HG03045 (cell line): Measurements from ENCODE around the gene EIF2D.
"Not testable (repeated sequence)": the region's sequence is repeated elsewhere in the genome, so short reads cannot be mapped to it uniquely, and the experiment has no call there.

Experiments
- ATAC-seq: cut with Tn5 transposase; IDR thresholded peaks from one replicate; pipeline ENCODE4 v1.9.1; 2021; ENCODE audit warnings: mild to moderate bottlenecking, moderate library complexity; ENCODE audit not compliant: unreplicated experiment

Gene EIF2D

DNA sequence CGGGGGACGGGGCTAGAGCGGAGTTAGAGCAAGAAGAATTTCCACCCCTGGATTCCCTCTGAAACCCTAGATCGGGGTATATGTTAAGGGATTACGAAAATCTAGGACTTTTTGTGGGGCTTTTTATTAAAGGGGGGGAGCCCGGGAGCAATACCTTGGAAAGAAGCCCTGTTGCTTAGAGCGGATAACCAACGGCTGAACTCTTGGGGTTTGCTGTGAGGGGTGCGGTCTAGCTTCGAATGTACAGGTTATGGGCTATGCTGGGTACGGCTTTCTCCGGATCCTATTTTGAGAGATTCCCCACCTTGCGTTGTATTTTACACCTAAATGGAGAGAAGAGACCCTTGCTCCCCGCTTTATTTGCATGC lies 23.7 kb upstream of the EIF2D start:
- no peak for ATAC-seq

- peak; percentile 93 for ATAC-seq
Measured at GRCh38 chr1:206635080-206635977, 23.1 kb upstream of the EIF2D start, which contains the start of gene DYRK3. Gene DYRK3, plus strand, starts transcription at chr1:206635536. Its CDS starts 168 bp downstream, at chr1:206635704.

GRCh38 chr1:206634365-206635079 lies 22.3 kb upstream of the EIF2D start:
- ATAC-seq, result no peak

- no peak for ATAC-seq
Measured at GRCh38 chr1:206633708-206634121, 21.4 kb upstream of the EIF2D start.

GRCh38 chr1:206631085-206631509 lies 18.8 kb upstream of the EIF2D start:
- no peak for ATAC-seq

DNA sequence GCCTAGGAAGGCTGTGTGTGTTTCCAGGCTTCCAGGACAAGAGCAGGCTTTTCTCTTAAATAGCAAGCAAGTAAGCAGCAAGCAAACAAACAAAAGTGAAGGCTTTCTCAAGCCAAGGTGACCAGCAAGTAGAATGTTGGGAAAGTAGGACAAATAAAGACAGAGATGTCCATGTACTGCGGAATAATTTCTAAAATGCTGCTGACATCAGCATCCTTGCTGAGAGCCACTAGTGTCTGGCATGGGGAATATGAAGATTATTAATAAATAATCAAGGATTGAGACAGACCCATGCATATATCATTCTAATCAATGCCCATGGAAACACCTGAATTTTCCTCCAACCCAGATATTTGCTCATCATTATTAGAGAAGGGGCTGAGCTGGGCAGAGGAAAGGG lies 16.7 kb upstream of the EIF2D start:
- no peak for ATAC-seq

GRCh38 chr1:206626396-206626795 lies 14.1 kb upstream of the EIF2D start:
- ATAC-seq, result not testable (repeated sequence)

DNA sequence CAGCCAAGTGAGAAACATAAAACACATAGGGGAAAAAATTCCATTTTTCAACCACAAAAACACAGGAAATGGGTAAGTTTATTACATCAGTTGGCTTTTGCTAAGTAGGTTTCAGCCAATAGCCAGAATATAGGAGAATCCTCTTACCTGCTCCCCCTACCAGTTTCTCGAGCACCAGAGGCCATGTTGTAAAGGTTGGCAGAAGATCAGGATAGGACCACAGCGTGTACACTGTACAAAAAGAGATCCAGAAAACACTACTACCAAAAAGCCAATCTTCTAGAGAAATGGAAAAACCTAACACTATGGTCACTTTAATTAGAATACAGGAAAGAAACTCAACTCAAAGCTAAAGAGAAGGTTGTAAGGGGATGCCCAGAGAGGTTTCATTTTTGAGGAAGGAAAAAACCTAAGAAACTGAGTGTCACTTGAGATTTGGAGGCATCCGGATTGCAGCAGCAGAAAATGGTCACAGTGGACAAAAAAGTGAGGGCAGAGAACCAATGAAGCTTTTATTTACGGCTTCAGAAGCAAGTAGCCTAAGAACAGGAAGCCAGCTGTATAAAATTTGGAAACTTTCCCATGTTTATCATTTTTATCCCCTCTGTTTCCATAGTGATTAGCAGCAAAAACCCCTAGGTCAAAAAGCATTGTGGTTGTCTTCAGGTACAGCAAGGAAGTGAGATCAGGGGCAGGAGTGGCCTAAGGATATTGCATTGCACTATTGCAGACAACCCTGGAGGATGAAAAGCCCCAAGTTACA lies 2.9 kb downstream of the EIF2D start:
- ATAC-seq, result peak; percentile 31

DNA sequence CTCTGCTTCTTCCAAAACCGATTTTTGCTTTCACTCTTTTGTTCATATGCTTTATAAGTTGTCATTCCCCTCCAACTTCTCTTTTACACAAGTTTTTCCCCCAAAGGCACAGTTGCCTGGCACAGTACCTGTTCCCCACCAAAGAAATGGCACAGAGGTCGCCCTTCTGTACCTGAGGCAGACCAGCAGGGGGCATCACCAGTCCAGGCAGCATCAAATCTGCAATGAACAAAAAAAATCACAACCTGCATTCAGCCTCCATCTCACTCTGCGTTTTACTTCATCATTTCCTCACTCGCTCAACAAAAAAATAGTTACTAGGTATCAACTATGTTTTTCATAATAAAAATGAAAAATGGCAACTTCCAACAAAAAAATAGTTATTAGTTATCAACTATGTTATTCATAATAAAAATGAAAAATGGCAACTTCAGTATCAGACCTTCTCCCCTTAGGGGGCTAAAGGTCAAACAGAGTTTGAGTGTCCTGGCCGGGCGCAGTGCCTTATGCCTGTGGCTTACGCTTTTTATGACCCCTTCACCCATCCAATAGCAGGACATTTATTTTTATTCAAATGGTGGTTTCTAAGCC lies 4.1 kb downstream of the EIF2D start:
- no peak for ATAC-seq

DNA sequence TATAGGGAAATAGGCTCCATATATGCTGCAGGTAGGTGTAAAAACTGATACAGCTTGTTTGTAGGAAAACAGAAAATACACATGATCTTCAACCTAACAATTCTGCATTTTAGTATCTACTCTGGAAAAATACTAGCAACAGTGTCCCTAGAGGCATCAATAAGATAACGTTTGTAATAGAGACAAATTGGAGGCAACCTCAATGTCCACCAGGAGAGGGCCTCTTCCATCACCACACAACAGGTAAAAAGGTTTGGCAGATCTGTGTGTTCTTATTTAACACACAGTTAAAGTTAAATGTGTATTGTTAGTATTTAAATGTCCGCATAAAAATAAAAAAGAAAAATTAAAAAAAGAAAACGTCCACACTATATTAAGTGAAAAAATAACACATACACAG lies 5.4 kb downstream of the EIF2D start:
- no peak for ATAC-seq

GRCh38 chr1:206604861-206605260 lies 7.4 kb downstream of the EIF2D start:
- no peak for ATAC-seq

DNA sequence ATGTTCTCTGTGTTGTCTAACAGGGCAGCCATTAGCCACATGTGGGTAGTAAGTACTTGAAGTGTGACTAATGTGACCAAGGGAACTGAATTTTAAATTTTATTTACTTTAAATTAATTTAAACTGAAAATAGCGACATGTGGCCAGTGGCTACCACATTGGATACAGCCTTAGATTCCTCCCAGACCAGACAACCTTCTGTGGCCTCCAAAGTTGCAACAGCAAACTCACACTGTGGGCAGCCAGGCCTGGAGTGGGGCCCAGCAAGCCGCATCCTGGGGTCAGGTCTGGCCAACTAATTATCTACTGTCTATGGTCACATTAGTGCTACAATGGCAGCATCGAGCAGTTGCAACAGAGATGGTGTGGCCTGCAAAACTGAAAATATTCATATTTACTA lies 11.7 kb downstream of the EIF2D start:
- no peak for ATAC-seq

DNA sequence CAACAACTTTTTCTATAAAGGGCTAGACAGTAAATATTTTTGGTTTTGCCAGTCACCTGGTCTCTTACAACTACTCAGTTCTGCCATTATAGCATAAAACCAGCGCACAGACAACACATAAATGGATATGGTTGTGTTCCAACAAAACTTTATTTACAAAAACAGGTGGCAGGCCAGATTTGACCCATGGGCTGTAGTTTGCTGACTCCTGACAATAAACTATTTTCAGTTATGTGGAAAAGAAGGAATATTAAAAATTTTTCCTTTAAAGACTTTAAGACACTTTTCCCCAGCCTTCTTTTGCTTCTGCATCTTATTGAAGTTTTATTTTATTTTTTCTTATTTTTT lies 16.0 kb downstream of the EIF2D start:
- no peak for ATAC-seq

DNA sequence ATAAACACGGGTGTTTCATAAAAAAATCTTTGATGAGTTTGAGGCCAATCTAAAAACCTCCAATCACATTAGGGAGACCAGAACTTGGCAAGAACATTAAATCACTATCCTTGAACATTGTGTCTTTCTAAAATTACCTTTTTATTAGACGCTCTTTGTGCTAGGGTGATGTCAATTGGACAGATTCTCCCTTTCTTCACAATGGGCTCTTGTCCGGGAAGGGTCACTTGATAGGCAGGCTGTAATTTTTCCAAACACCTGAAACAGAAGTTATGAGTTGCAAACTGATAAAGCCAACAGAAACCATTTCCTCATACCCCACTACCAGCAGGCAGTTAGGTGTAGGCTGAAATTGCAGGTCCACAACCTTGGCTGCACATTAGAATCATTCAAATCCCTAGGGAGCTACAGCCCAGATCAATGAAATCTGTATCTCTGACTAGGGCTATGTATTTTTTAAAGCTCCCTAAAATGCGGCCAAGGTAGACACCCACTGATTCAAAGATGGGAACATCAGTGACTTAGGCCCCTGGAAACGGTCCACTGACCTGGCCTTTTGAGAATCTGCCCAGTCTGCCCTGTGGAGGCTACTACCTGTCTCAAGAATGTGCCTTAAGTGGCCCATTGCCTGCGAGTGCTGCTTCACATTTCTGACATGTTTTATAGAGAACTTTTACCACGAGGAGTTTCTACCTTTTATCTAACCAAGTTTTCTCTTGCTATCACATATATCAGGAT lies 16.5 kb downstream of the EIF2D start:
- ATAC-seq, result no peak

DNA sequence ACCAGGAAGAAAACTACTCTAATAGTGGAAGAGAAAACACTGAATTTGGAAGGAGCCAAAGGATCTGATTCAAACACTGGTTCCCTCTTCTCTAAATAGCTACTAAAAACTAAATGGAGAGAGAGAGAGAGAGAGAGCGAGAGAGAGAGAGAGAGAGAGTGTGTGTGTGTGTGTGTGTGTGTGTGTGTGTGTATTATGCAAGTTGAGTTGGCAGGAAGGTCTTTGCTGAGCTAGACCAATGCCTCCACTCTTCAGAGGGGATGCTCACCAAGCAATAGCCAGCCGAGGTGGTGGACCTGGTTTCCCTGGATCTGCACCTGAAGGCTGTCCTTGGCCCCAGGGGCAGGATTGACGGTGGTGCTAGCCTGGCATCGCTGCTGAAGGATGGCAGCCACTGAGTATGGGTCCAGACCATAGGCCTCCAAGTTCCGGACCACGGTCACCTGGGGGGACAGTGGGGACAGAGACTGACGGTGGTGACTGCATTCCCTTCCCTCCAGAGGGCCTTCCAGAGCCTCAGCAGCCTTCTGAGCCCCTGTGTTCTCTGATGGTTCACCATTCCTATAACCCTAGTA lies 18.8 kb downstream of the EIF2D start:
- no peak for ATAC-seq

DNA sequence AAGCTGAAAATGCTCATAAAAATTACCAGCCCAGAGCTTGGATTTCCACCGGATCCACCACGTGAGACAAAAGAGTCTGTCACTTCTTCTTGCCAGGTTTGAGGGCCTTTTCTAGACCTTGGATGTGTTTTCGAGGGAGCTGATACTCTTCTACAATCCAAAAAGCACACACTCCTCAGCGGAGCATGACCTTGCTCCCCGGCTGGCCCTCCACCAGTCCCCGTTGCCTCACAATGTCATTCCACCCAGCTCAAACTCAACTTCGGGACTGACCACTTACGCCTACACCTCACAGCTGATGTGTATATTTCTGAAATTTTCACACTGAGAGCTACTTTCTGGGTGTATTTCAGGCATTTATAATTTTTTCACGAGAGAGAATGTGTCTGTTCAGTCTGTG lies 20.6 kb downstream of the EIF2D start:
- ATAC-seq, result no peak

DNA sequence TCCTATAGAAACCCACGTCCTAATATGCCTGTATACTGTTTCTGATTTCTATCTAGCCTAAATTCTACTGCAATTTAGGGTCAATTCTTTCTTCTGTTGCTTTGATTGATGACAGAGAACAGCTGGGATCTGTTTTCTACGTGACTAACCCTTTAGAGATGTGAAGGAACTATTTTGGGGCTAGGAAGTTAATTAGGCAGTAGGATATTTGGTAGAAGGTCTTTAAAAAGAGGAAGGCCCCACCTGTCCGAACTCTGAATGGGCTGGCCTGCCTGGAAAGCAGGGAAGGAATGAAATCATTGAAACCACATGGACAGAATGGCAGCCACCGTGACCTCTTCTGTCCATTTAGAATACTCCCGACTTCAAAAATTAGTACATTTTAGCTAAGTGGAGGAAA lies 21.0 kb downstream of the EIF2D start:
- ATAC-seq, result no peak

- peak; percentile 69 for ATAC-seq
Measured at GRCh38 chr1:206590025-206590758, 22.1 kb downstream of the EIF2D start.

DNA sequence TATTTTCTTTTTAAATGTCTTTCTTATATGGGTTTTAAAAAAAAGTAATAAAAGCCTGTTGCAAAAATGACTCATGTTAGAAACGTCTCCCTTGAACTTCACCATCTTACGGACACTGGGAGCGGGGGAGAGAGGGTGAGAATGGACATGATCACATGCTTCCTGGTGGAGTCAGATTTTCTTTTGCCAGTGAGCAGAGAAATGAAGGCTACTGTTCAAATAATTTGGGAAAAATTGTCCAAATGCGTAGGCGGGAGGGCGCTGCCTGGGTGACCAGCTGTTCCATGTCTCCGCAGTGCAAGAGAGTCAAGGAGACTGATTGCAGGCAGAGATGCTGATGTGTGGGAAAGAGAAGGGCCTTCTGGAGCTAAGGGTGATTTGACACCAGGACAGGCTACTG lies 23.1 kb downstream of the EIF2D start:
- ATAC-seq, result no peak
